ENCODE results near the gene CTXND1. TPM values are rescaled to one million over a fixed set of nuclear protein-coding genes. Genes with fewer than 3 reads are reported as not detected.

The CTXND1 gene
- total RNA-seq, 1 donor from 2014 or later: 5.6 TPM

DNA sequence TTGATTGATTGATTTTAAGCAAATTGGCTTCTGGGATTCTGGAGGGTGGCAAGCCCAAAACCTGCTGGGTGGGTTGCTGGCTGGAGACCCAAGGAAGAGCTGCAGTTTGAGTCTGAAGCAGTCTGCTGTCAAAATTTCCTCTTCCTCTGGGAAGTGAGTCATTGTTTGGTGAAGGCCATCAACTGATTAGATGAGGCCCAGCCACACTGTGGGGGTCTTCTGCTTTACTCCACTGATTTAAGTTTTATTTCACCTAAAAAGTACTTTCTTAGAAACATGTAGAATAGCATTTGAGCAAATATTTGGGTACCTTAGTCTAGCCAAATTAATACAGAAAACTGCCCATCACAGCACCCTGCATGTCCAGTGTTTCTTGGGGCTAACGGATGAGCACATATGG is 65.4 kb downstream of the CTXND1 start:
- no peak for DNase-seq (ENCODE audit: low spot score)
- intact Hi-C loops (cut with DNase I): no loop called here

DNA sequence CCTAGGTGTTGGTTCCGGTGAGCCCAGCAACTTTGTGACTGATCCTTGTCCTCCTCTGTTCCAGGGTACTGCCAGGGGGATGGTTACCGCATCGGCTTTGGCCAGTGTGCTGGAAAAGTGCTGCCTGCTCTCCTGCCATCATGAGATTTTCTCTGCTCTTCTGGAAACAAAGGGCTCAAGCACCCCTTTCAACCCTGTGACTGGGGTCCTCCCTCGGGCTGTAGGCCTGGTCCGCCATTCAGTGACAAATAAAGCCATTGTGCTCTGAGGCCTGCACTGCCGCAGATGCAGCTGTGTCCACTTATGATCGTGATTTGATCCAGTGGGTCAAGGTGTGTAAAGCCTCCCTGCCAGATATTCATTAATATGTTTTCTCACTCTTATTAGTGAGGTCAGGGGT is 65.9 kb downstream of the CTXND1 start:
- intact Hi-C loops (cut with DNase I): no loop called here
- DNase-seq (ENCODE audit: low spot score): no peak

DNA sequence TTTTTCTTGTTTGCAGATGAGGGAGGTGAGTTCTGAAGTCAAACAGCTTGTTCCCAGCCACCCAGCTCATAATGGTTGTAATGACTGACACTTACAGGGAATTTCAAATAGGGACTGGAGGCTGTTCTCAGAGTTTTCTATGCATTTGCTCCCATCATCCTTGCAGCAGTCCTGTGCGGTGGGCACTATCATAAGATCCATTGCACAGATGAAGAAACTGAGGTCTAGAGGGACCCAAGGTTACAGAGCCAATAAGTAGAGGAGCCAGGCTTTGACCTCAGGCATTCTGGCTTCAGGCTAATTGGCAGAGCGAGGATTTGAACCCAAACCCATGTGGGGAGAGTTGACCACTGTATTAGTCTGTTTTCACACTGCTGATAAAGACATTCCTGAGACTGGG is 66.9 kb downstream of the CTXND1 start:
- peak; percentile 15 for DNase-seq (ENCODE audit: low spot score)
- intact Hi-C loops (cut with DNase I): no loop called here

DNA sequence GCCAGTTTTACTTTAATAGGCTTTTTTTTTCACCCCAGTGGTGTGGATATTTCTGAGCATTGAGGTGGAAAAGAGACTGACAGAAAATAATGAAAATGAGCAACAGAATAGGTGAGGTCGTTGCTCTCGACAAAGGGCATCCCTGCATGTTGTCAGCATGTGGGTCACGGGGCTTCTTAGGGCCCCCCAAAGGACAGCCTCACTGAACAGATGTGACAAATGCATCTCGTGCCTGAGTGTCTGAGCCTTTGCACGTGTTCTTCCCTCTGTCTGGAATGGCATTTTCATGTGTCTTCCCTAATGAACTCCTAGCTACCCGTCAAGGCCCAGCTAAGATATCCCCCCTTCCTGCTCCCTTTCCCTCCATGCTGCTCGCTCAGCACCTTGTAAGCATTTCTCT is 67.5 kb downstream of the CTXND1 start:
- peak; percentile 43 for DNase-seq (ENCODE audit: low spot score)
- intact Hi-C loops (cut with DNase I): no loop called here

DNA sequence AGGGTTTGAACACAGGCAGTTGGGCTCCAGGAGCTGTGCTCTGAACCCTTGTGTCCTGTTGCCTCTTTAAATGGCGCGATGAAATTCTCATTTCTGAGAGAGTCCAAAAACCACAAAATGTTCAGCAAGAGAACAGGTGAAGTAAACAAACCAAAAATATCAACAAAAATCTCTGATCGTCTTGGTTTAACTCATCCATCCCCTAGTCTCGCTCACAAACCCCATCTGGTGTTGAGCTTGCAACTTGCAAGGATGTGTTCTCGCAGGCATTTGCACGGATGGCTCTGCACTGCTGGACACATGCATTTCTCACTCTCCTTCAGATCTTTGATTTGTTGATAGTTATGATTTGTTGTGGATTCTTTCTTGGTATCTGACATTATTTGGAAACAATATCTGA is 68.1 kb downstream of the CTXND1 start:
- intact Hi-C loops (cut with DNase I): no loop called here

DNA sequence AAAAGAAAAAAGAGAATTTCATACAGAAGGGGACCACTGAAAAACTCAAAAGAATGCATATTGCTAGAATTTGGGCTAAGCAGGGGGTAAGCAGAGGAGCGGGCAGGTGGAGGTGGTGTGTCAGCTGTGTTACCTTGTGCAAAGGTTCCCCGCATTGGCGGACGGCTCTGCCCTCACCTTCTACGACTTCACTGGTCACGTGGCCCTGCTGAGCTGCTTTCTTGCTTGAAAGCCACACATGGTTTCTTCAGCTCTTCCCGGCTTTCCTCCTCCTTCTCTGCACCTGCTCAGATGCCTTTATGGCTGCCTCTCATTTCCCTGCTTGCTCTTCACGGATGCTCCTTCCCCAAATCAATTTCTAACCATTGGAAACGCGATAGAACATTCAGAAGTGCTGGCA is 68.7 kb downstream of the CTXND1 start:
- intact Hi-C loops (cut with DNase I): no loop called here

More for the DNA sequence above, 68.1 kb downstream of the CTXND1 start:
- peak; percentile 33 for DNase-seq (ENCODE audit: low spot score)

DNA sequence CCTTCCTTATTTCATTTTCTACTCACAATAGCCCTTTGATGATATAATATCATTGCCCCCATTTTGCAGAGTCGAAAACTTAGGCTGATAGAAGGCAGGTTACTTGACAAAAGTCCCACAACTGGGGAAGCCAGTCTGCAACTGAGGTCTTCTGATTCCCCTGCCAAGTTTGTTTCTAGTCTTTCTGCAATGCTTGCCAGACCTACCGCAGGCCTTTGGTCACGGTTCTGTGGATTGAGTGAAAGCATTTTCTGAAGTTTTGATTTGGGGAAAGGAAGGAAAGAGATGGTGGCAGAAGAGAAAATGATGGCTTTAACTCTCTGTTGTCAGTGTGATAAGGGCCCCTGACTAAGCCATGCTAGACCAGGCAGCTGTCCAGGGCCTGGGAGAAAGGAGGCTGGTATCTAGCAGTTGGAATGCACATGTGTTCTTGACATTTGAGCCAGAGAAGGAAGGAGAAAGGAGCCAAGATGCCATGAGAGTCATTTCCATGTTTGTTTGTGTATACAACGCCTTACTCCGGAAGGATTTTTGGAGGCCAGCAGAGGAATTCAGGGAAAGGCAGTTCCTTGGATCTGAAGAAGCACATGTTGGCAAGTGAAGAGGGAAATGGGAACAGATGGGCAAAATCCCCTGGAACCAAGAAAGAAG is 69.3 kb downstream of the CTXND1 start:
- intact Hi-C loops (cut with DNase I): no loop called here
- DNase-seq (ENCODE audit: low spot score): peak; percentile 72

More for the DNA sequence above, 68.7 kb downstream of the CTXND1 start:
- peak; percentile 33 for DNase-seq (ENCODE audit: low spot score)

DNA sequence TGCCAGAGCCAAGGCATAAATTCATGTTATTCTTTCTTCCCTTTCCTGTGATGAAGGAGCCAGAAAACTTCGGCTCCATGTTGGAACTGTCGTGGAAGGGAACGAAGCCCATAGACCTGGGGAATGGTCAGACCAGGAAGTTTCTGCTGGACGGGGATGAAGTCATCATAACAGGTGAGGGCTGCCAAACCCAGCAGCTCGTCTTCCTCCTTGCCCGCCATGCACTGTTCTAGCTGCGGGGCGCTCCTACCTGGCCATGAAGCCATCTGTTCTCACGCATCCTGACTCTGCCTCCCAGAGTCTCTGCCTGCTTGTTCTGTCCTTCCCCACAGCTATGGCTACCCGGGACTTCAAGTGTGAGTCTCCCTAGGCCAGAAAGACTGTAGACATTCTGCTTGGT is 71.0 kb downstream of the CTXND1 start:
- intact Hi-C loops (cut with DNase I): no loop called here

DNA sequence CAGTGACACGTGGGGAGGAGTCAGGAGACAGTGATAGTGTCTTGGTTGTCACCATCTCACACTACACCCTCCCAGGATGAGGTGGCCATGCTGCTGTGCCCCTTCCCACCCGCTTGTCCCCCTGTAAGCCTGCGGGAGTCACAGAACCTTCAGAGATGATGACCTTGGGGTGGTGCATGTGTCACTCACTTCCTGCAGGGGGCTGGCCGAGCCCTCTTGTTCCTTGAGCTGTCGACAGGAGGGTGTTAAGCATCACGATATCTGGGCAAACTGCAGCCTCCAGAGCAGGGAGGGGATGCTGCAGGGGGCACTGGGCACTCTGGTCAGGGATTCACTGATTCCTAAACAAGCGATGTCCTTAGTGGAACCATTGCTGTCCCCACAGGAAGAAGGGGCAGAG is 71.5 kb downstream of the CTXND1 start:
- intact Hi-C loops (cut with DNase I): no loop called here
- no peak for DNase-seq (ENCODE audit: low spot score)

More for the DNA sequence above, 71.0 kb downstream of the CTXND1 start:
- DNase-seq (ENCODE audit: low spot score): no peak

DNA sequence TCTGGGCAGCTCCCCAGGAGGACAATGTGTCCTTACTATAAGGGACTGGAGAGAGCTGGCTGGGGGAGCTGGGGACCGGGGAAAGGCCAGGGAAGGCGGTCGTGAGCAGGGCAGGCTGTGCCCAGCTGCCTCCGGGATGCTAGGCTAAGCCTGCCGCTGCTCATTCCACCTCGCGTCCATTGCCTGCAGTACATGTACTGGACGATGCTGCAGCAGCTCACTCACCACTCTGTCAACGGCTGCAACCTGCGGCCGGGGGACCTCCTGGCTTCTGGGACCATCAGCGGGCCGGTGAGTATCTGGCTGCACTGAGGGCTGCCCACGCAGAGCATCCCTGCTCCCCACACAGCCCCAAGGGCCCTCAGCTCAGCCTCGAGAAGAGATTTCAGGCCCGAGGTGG is 72.1 kb downstream of the CTXND1 start:
- intact Hi-C loops (cut with DNase I): no loop called here
- no peak for DNase-seq (ENCODE audit: low spot score)

DNA sequence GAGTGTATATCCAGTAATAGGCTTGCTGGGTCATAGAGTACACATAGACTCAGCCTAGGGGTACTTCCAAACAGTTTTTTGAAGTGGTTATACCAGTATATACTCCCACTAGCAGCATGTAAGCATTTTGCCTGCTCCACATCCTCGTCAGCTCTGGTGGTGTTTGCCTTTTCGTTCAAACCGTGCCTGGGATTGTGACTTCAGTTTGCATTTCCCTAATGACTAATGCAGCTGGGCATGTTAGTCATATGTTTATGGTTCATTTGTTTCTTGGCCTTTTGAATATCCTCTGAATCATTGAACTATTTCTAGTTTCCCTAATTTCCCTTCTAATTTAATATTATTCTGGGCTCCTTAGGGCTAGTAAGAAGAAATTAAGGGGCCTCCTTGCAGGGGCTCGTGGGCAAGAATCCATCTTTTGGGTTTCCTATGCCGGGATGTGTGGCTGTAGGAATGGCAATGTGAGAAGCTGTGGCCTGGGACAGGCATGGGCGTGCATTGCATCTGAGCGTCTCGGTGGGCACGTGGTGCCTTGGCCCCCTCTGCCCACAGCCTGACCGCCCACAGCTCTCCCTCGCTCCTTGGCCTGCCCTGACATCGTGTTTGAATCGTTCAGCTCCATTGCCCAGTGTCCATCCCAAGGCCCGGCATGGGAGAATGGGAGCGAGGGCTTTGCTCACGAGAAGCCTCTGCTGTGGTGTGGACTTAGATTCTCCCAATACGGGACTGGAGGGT is 72.8 kb downstream of the CTXND1 start:
- no peak for DNase-seq (ENCODE audit: low spot score)
- intact Hi-C loops (cut with DNase I): no loop called here

DNA sequence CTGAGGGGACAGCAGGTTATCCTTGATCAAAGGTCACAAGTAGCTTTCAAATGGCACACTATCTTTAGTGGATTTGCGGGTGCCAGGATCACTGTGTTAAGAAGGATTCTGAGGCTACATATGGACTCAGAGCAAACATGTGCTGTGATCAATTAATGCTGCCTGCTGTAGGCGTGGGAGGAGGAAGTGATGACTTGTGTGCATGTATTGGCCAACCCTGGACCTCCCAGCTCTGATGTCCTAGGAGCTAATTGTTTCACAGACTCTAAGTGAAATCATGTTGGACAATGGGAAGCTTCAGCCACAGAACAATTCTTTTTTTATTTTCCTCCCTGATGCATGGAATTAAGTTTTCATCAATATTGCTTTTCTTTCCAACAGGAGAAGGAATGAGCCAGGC is 74.9 kb downstream of the CTXND1 start:
- intact Hi-C loops (cut with DNase I): no loop called here
- no peak for DNase-seq (ENCODE audit: low spot score)

DNA sequence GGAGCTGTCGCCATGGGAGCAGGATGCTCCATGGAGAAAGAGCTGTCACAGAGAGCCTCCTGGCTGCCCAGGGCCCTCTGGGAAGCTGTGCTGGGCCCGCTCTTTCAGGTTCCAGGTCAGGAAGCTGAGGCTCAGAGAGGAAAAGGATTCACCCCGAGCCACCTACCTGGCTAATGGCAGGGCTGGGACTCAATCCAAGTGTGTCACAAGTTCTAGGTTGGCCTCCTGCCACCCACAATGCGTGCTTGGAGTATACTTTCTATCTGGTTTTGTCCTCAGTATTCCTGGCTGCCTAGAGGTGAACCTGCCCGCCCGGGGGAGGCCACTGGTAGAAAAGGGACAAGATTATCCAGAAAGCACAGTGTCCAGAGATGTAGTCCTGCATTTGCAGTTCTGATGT is 75.6 kb downstream of the CTXND1 start:
- no peak for DNase-seq (ENCODE audit: low spot score)
- intact Hi-C loops (cut with DNase I): no loop called here

DNA sequence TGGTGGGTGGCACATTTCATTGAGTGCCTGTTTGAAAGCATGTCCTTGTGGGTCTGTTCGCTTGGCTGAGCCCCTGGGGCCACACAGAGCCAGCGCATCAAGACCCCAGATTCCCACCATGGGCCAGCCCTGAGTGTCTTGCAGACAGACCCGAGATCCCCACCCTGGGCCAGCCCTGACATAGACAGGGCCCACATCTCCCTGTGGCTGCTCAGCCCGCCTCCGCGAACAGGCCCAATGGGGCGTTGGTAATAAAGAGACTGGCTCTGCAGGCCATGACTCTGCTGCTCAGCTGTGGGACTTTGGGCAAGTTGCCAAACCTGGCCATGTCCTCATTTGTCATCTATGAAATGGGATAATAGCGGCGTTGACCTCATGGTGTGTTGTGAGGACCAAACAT is 76.6 kb downstream of the CTXND1 start:
- DNase-seq (ENCODE audit: low spot score): no peak
- intact Hi-C loops (cut with DNase I): no loop called here

DNA sequence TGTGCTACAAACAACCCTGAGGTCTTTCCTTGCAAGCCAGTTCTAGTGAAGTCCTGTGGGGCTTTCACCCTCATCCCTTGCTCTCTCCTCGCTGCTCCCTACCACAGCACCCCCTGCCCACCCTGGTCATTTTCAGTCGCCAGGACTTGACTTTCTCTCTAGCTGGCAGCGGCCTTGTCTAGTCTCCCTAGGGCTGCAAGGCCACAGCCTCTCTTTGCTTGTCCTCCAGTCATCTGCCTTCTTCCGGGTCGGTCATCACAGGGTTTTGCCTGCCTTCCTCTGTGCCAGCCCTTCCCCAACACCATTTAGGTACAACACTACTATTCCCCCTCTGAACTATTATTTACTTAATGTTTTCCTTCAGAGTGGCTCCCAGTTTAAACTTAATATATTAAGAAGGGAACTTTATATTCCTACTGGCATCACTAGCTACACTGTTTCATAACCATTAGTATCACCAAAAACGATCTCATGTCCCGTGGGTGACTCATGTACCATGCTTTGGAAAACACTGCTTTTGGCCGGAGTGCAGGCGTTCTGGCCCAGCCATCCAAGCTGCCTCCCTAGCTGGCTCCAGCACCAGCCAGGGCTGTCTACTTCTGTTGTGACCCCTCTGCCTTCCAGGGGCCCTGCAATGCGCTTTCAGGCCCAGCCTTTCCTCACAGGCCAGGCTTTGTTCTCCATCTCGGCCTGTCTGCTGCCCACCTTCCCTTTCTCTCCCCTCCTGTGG is 77.8 kb downstream of the CTXND1 start:
- no peak for DNase-seq (ENCODE audit: low spot score)
- intact Hi-C loops (cut with DNase I): no loop called here

DNA sequence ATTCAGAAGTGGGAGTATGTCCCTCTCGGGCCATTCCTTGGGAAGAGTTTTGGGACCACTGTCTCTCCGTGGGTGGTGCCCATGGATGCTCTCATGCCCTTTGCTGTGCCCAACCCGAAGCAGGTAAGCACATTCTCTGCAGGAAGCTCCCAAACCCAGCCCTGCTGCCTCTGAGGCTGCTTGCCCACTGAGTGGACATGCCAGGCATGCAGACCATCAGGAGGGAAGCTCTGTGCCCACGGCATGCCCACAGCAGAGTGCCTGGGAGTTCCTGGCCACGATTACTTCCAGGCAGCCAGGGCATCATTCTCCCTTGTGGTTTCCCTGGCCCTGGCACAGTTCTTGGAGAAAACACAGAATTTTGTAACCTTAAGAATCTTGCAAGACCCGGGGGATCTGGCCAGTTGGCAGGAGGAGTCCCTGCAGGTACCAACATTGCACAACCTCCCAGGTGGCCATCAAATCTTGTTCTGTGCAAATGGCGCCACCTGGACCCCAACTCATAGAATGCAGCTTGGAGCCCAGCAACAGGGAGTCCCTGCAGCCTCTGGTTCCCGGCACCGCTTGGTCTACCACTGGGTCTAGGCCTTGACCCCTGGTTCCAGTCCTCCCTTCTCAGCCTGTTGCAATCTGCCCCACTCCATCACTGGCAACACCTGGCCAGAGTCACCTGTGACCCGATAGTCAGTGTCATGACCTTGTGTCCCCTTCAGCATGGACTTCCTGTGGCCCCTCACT is 78.8 kb downstream of the CTXND1 start:
- no peak for DNase-seq (ENCODE audit: low spot score)
- intact Hi-C loops (cut with DNase I): no loop called here

DNA sequence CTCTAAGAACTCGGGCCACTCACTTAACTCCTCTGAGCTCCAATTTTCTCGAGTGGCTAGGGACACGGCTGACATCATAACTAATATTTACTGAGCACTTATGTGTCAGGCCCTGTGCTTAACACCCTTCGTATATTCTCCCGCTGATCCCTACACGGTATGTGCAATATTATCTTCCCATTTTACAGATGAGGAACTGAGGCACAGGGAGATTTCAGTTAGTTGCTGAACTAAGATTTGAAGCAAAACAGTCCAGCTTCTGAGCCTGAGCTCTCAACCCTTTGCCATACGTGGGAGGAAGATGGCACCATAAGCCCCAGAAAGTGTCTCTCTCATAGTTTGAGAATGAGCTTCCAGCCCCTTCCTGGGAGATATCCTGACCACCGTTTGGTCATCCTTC is 79.6 kb downstream of the CTXND1 start:
- DNase-seq (ENCODE audit: low spot score): no peak
- intact Hi-C loops (cut with DNase I): no loop called here

DNA sequence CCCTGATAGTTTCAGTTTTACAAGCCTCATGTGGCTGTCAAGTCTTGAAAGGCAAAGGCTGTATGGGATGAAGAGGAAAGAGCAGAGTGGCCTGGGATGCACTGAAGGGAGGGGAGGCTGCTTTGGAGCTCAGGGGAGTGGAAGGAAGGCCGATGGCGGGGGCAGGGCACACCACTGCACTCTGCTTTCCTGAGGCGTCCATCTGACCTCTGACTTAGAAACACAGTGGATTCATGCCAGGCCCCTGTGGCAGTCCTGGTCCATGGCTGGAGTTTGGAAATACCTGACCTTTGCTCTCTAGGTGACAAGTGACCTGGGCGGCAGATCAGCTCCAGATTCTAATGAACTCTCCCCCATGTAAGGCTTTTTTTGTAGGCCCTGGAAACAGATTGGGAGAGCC is 80.2 kb downstream of the CTXND1 start:
- no peak for DNase-seq (ENCODE audit: low spot score)
- intact Hi-C loops (cut with DNase I): no loop called here

DNA sequence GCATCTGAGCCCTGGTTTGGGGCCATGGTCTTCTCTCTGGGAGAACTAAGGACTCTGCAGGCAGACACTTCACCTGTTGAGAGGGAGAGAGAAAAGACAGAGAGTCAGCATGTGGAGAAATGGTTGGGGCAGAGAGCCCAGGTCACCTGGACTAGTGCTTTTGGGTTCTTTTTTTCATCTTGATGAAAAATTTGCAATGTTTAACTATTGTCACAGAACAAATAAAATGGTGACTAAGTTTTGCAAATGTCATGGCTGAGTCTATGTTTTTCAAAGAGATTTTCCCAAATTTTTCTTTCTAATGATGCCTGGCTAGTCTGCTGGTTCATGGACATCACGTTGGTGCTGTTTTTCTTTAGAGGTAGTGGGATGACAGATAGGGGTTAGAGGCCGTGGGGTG is 81.4 kb downstream of the CTXND1 start:
- intact Hi-C loops (cut with DNase I): no loop called here
- DNase-seq (ENCODE audit: low spot score): no peak

DNA sequence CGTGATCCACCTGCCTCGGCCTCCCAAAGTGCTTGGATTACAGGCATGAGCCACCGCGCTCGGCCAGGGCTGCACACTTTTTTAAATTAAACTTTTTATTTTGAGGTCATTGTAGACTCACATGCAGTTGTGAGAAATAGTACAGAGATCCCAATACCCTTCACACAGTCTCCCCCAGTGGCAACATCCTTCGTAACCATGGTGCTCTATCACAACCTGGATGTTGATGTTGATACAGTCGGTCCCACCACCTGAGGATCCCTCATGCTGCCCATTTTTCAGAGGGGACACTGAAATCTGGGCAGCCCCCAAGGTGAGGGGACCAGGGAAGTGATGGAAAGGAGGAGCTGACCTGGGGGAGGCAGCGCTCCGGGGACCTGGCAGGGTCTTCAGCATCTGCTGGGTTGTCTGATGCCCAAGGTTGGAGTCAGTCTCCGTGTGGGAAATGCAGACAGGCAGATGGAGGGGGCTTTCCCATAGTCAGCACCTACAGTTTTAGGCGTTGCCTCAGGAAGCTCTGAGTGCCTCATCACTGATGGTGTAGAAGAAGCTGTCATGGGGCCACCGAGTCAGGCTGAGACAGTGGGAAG is 82.2 kb downstream of the CTXND1 start:
- DNase-seq (ENCODE audit: low spot score): no peak
- intact Hi-C loops (cut with DNase I): no loop called here

Data from cardiac septum (tissue), 1 donor.